Progenitor cell of endocrine pancreas (in vitro differentiated cells): ENCODE data around the gene NBEA. TPM values are rescaled to one million over a fixed set of nuclear protein-coding genes. Genes with fewer than 3 reads are reported as not detected.

Source experiments
- DNase-seq: peaks from one replicate; pipeline ENCODE4 v3.0.0; 2021; ENCODE audit warnings: low spot score; ENCODE audit not compliant: unreplicated experiment
- H3K27ac Mint-ChIP-seq: 2 replicates; pipeline ENCODE4 v1.8.0; 2021; ENCODE audit warnings: mild to moderate bottlenecking, moderate library complexity, mixed read lengths
- H3K27me3 Mint-ChIP-seq: 2 replicates; pipeline ENCODE4 v1.8.0; 2021; ENCODE audit warnings: mixed read lengths
- H3K36me3 Mint-ChIP-seq: 2 replicates; pipeline ENCODE4 v1.8.0; 2022; ENCODE audit warnings: mixed read lengths; ENCODE audit not compliant: insufficient read depth
- H3K4me1 Mint-ChIP-seq: 2 replicates; pipeline ENCODE4 v1.8.0; 2021; ENCODE audit warnings: low read depth, mixed read lengths
- H3K4me3 Mint-ChIP-seq: 2 replicates; pipeline ENCODE4 v1.8.0; 2021; ENCODE audit warnings: low read depth, mild to moderate bottlenecking, moderate library complexity, mixed read lengths
- H3K9me3 Mint-ChIP-seq: 2 replicates; pipeline ENCODE4 v1.8.0; 2021; ENCODE audit warnings: low read depth, mixed read lengths
- CTCF ChIP-seq: fragments of 200-600 bp; sonication (generic); IDR thresholded peaks from one replicate; pipeline ENCODE4 v1.5.0; 2021; ENCODE audit warnings: antibody characterized with exemption, mild to moderate bottlenecking; ENCODE audit not compliant: unreplicated experiment
- total RNA-seq: library from RNA; stranded (reverse); gene quantifications from 2 replicates; pipeline ENCODE4 v1.2.1, GENCODE V29; 2021

NBEA gene
- total RNA-seq, 1 donor from 2014 or later, result 21.7 TPM

- Mint-ChIP-seq H3K27me3 (no peaks in the 10 kb centered on the region), H3K36me3 (peaks cover 7% of the 10 kb centered on the region), H3K9me3 (peaks cover 18% of the 10 kb centered on the region), H3K27ac (no peak overlapping the region), H3K4me3 (no peak overlapping the region), H3K4me1 (peaks cover 3% of the 10 kb centered on the region)
- DNase-seq, result no peak
- TF ChIP-seq CTCF, result no peak
These were observed 423.8 kb downstream of the NBEA start for GRCh38 chr13:35365883-35366282.

GRCh38 chr13:35367586-35367985 lies 425.5 kb downstream of the NBEA start:
- Mint-ChIP-seq H3K27ac (no peak overlapping the region), H3K4me3 (no peak overlapping the region), H3K4me1 (peaks cover 3% of the 10 kb centered on the region), H3K36me3 (peaks cover 8% of the 10 kb centered on the region), H3K27me3 (no peaks in the 10 kb centered on the region), H3K9me3 (peaks cover 29% of the 10 kb centered on the region)
- DNase-seq, result no peak
- TF ChIP-seq CTCF, result no peak

- H3K27me3 Mint-ChIP-seq, result no peaks in the 10 kb centered on the region
- H3K27ac Mint-ChIP-seq, result no peak overlapping the region
- H3K4me3 Mint-ChIP-seq, result no peak overlapping the region
- DNase-seq, result no peak
- TF ChIP-seq CTCF, result no peak
- H3K9me3 Mint-ChIP-seq, result no peaks in the 10 kb centered on the region
- no peaks in the 10 kb centered on the region for H3K36me3 Mint-ChIP-seq
- H3K4me1 Mint-ChIP-seq, result no peaks in the 10 kb centered on the region
These were observed 436.9 kb downstream of the NBEA start for GRCh38 chr13:35378939-35379338.

GRCh38 chr13:35379663-35380062 lies 437.6 kb downstream of the NBEA start:
- Mint-ChIP-seq H3K4me1 (no peaks in the 10 kb centered on the region), H3K27me3 (no peaks in the 10 kb centered on the region), H3K27ac (no peak overlapping the region), H3K36me3 (no peaks in the 10 kb centered on the region), H3K9me3 (no peaks in the 10 kb centered on the region), H3K4me3 (no peak overlapping the region)
- DNase-seq, result no peak
- TF ChIP-seq CTCF, result no peak

GRCh38 chr13:35387682-35388250 lies 445.7 kb downstream of the NBEA start:
- H3K4me1 Mint-ChIP-seq, result peaks cover 29% of the 10 kb centered on the region
- H3K36me3 Mint-ChIP-seq, result no peaks in the 10 kb centered on the region
- no peak overlapping the region for H3K4me3 Mint-ChIP-seq
- no peak overlapping the region for H3K27ac Mint-ChIP-seq
- H3K9me3 Mint-ChIP-seq, result no peaks in the 10 kb centered on the region
- H3K27me3 Mint-ChIP-seq, result no peaks in the 10 kb centered on the region
- DNase-seq, result no peak
- TF ChIP-seq CTCF, result no peak
